ENCODE results near the gene HINT2. TPM values are rescaled to one million over a fixed set of nuclear protein-coding genes. Genes with fewer than 3 reads are reported as not detected.

HINT2 gene
- total RNA-seq, 8 experiments from 2014 or later = 30.5 to 62.8 (median 42.9) TPM

DNA sequence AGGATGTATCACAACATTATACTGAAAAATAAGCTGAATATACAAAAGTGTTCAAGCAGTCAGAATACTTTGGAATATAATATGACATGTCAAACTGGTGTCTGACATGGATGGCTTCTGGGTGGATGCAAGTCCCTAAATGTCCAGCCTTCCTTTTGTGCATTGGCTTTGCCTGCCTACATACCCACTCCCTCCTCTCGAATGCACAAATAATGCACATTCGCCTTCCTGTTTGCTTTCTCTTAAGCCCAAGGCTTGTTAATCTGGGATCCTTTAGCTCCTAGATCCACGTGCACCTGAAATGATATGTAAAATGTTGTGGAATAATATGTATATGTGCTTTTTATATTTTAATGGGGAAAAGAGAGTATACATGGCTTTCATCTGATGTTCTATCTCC lies 36.3 kb downstream of the HINT2 start:
- 0 to 100% (median 62%) methylated on average over 1 to 3 of the region's 3 CpGs for WGBS, 10 experiments
- Histone ChIP-seq H3K4me3 (no peak overlapping the region), H3K4me1 (replicated peaks in 1 of 2) (no peaks in the 10 kb centered on the region), H3K27ac (no peak overlapping the region)
- peak in 3 of 8 experiments; percentile 64 to 88 (median 71) for ATAC-seq (replicated peaks in 6 of 8)
- in situ Hi-C loops (cut with MboI; ENCODE audit: low pct_unique_long_range_greater_than_20kb in 2 of 9, low sequenced_read_pairs in 9 of 9, unreplicated experiment in 9 of 9) = loop anchor here in 5 of 9 experiments (25.0 kb wide), 2 partner anchors 109 to 234 kb away; no protein-coding TSS in a partner anchor

DNA sequence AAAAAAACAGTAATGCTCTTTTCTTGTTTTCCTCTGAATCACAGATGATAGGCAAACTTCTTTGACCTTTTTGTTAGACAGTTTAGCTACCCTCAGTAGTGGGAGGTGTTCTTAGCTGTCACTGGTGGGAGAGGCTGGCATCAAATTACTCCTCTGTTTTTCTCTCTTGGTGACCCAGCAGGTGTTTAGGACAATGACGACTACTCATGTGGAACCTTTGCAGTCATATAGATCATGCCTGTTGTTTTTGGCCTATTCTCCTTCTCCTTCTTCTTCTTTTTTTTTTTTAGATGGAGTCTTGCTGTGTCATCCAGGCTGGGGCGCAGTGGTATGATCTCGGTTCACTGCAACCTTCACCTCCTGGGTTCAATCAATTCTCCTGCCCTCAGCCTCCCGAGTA lies 38.8 kb downstream of the HINT2 start:
- Histone ChIP-seq H3K4me3 (no peak overlapping the region), H3K27ac (no peak overlapping the region), H3K4me1 (replicated peaks in 1 of 2) (no peaks in the 10 kb centered on the region)
- 26 to 100% (median 70%) methylated on average over 1 to 4 of the region's 4 CpGs; no CpG with 5 or more reads in 2 of the 10 experiments for WGBS, 10 experiments
- in situ Hi-C loops (cut with MboI; ENCODE audit: low pct_unique_long_range_greater_than_20kb in 2 of 9, low sequenced_read_pairs in 9 of 9, unreplicated experiment in 9 of 9) = loop anchor here in 5 of 9 experiments (25.0 kb wide), 2 partner anchors 111 to 236 kb away; no protein-coding TSS in a partner anchor
- no peak for ATAC-seq (replicated peaks in 6 of 8)

DNA sequence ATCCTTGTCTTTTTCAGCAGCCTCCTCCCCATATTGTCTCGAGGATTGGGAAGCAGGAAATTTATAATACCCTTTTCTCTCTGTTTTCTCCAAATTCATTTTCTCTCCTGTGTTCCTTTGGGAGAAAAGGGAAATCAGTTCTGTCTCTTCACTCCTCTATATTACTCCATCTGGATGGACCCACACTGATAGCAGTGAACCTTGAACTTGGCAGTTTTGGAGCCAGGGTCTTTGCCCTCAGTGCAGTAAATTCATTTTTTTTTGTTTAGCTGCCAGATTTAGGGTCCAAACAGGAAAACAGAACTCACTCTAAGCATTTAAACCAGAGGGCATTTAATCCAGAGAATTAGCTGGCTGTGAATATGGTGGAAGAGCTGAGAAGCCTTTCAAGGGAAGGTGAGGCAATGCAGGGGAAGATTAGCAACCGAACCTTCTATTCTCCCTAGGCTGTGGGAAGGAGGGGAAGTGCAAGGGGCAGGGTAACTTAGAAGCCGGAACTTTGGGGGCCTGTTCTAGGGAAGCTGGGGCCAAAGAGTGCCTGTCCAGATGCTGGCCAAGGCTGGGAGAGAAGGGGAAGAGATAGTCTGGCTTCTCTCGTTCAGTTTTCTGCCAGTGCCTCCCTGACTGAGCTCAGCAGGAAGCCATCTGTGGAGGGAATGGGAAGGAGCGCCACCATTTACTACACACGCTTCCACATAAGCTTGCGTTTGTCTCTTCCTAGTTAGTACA lies 39.8 kb downstream of the HINT2 start:
- in situ Hi-C loops (cut with MboI; ENCODE audit: low pct_unique_long_range_greater_than_20kb in 2 of 9, low sequenced_read_pairs in 9 of 9, unreplicated experiment in 9 of 9) = loop anchor here in 5 of 9 experiments (25.0 kb wide), 2 partner anchors 112 to 237 kb away; no protein-coding TSS in a partner anchor
- no peak for ATAC-seq (replicated peaks in 6 of 8)
- Histone ChIP-seq H3K27ac (no peak overlapping the region), H3K4me1 (replicated peaks in 1 of 2) (no peaks in the 10 kb centered on the region), H3K4me3 (no peak overlapping the region)
- WGBS, 10 experiments = 41 to 97% (median 67%) methylated on average over 1 to 7 of the region's 7 CpGs

DNA sequence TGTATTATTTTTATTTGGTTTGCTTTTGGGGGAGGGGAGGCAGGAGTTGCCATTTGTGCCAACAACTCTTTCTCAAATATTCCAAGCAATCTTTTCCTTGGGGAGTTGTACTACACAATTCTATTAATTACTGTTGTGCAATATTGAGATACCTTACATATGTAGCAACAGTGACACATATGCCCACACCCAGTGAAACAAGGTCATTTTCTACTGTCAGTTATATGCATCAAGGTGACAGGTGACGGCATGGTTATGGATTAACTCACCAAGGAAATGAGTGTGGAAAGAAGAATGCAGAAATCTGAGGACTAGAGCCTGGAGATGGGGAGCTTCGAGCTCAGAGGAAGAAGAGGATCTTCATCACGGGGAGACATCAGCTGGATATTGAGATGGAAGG lies 42.9 kb downstream of the HINT2 start:
- no peaks in the 10 kb centered on the region for H3K4me1 ChIP-seq (replicated peaks in 1 of 2)
- ATAC-seq (replicated peaks in 6 of 8) = peak in 2 of 8 experiments; percentile 48 to 54
- in situ Hi-C loops (cut with MboI; ENCODE audit: low pct_unique_long_range_greater_than_20kb in 2 of 9, low sequenced_read_pairs in 9 of 9, unreplicated experiment in 9 of 9) = no loop called here
- 37 to 100% (median 89%) methylated on average over 1 to 3 of the region's 3 CpGs; no CpG with 5 or more reads in 2 of the 10 experiments for WGBS, 10 experiments
- no peak overlapping the region for H3K27ac ChIP-seq
- H3K4me3 ChIP-seq = no peak overlapping the region

DNA sequence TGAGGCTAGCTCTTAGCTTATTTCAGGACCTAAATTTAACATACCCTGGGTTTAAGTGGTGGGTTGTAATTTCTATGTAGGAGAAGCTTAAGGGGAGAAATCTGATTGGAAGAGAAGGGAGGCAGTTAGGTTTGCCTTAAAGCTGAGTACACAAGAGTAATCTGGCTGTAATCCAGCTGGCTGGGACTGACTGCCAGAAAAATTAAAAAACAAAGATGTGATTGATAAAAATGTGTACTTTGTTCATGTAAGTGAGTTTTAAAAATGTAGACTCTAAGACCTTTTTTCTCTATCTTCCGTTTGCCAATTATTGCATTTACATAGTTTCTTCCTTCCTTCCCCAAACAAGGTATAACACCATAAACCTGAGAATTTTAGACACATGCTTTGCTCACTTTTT lies 43.3 kb downstream of the HINT2 start:
- ATAC-seq (replicated peaks in 6 of 8) = peak in 1 of 8 experiments; percentile 76
- 0 to 100% (median 88%) methylated on average over 1 of the region's 1 CpG for WGBS, 10 experiments
- no peaks in the 10 kb centered on the region for H3K4me1 ChIP-seq (replicated peaks in 1 of 2)
- H3K27ac ChIP-seq = no peak overlapping the region
- no peak overlapping the region for H3K4me3 ChIP-seq
- in situ Hi-C loops (cut with MboI; ENCODE audit: low pct_unique_long_range_greater_than_20kb in 2 of 9, low sequenced_read_pairs in 9 of 9, unreplicated experiment in 9 of 9) = no loop called here

DNA sequence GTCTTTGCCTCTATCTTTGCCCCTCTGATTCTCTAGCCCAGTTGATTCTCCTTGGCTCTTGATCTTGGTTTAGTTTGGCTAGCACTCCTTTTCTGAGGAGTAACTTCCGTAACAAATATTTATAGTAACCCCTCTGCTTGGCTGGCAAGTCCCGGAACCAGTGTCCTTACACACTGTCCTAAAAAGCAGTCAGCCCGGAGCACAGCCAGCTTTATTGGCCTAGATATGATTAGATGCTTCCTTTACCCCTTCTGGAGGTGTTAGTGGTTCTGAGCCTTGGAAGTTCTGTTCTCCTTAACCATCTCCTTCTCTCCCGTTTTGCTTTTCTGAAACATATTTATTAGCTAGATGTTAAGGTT lies 43.8 kb downstream of the HINT2 start:
- no peak overlapping the region for H3K4me3 ChIP-seq
- in situ Hi-C loops (cut with MboI; ENCODE audit: low pct_unique_long_range_greater_than_20kb in 2 of 9, low sequenced_read_pairs in 9 of 9, unreplicated experiment in 9 of 9) = no loop called here
- no peak for ATAC-seq (replicated peaks in 6 of 8)
- WGBS, 10 experiments = 0 to 90% (median 73%) methylated on average over 1 to 4 of the region's 4 CpGs; no CpG with 5 or more reads in 1 of the 10 experiments
- H3K27ac ChIP-seq = no peak overlapping the region
- no peaks in the 10 kb centered on the region for H3K4me1 ChIP-seq (replicated peaks in 1 of 2)

DNA sequence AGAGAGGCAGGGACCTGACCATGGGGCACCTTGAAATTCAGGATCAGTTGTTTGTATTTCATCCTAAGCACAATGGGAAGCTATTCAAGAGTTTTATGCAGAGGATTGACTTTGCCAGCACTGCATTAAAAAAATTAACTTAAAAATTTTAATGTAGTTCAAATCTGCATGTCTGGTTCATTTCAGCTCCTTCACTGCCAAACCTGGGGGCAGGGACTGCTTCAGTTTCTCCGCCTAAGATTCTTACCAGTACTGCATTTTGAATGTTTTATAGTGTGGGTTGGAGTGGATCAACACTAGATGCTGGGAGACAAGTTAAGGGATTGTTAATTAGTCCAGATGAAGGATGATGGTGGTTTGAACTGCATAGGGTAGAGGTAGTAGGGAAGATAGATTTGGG lies 45.1 kb downstream of the HINT2 start:
- no peak overlapping the region for H3K4me3 ChIP-seq
- WGBS, 10 experiments = 0 to 100% (median 100%) methylated on average over 1 of the region's 1 CpG; no CpG with 5 or more reads in 4 of the 10 experiments
- peak in 3 of 8 experiments; percentile 34 to 75 (median 65) for ATAC-seq (replicated peaks in 6 of 8)
- H3K27ac ChIP-seq = no peak overlapping the region
- H3K4me1 ChIP-seq (replicated peaks in 1 of 2) = no peaks in the 10 kb centered on the region
- in situ Hi-C loops (cut with MboI; ENCODE audit: low pct_unique_long_range_greater_than_20kb in 2 of 9, low sequenced_read_pairs in 9 of 9, unreplicated experiment in 9 of 9) = no loop called here

GRCh38 chr9:35767458-35767857 lies 47.4 kb downstream of the HINT2 start:
- no peaks in the 10 kb centered on the region for H3K4me1 ChIP-seq (replicated peaks in 1 of 2)
- H3K27ac ChIP-seq = no peak overlapping the region
- no peak overlapping the region for H3K4me3 ChIP-seq
- in situ Hi-C loops (cut with MboI; ENCODE audit: low pct_unique_long_range_greater_than_20kb in 2 of 9, low sequenced_read_pairs in 9 of 9, unreplicated experiment in 9 of 9) = no loop called here
- peak in 1 of 8 experiments; percentile 14 for ATAC-seq (replicated peaks in 6 of 8)
- 60 to 100% (median 100%) methylated on average over 1 of the region's 1 CpG; no CpG with 5 or more reads in 3 of the 10 experiments for WGBS, 10 experiments

DNA sequence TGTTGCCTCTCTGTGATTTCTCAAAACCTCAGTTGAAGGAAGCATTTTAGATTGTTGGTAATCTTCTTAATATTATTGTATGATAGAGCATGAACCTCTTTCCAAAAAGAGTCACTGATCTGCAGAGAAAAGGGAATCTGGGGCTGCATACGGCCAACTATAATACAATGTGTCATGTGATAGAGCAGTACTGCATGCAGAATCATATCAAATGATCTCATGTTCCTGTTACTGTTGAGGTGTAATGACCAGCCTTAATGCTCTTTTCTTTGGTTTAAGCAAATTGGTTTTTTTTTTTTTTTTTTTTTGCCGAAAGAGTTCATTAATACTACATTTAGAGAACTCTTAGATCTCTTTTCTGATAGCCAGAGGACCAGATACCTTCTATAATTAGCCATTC lies 47.8 kb downstream of the HINT2 start:
- peak in 1 of 8 experiments; percentile 56 for ATAC-seq (replicated peaks in 6 of 8)

GRCh38 chr9:35763803-35764202 lies 51.0 kb downstream of the HINT2 start:
- 88 to 100% (median 100%) methylated on average over 1 of the region's 1 CpG; no CpG with 5 or more reads in 4 of the 10 experiments for WGBS, 10 experiments
- Histone ChIP-seq H3K4me1 (replicated peaks in 1 of 2) (no peaks in the 10 kb centered on the region), H3K27ac (no peak overlapping the region), H3K4me3 (no peak overlapping the region)
- no peak for ATAC-seq (replicated peaks in 6 of 8)
- in situ Hi-C loops (cut with MboI; ENCODE audit: low pct_unique_long_range_greater_than_20kb in 2 of 9, low sequenced_read_pairs in 9 of 9, unreplicated experiment in 9 of 9) = no loop called here

More for the DNA sequence above, 47.8 kb downstream of the HINT2 start:
- no peak overlapping the region for H3K27ac ChIP-seq
- 73 to 100% (median 88%) methylated on average over 1 to 2 of the region's 2 CpGs; no CpG with 5 or more reads in 2 of the 10 experiments for WGBS, 10 experiments
- in situ Hi-C loops (cut with MboI; ENCODE audit: low pct_unique_long_range_greater_than_20kb in 2 of 9, low sequenced_read_pairs in 9 of 9, unreplicated experiment in 9 of 9) = no loop called here
- no peaks in the 10 kb centered on the region for H3K4me1 ChIP-seq (replicated peaks in 1 of 2)
- no peak overlapping the region for H3K4me3 ChIP-seq

GRCh38 chr9:35763181-35763580 lies 51.7 kb downstream of the HINT2 start:
- peaks cover 0 to 2% of the 10 kb centered on the region in 2 donors for H3K4me1 ChIP-seq (replicated peaks in 1 of 2)
- no peak for ATAC-seq (replicated peaks in 6 of 8)
- H3K4me3 ChIP-seq = no peak overlapping the region
- H3K27ac ChIP-seq = no peak overlapping the region
- 56 to 100% (median 94%) methylated on average over 2 of the region's 2 CpGs; no CpG with 5 or more reads in 1 of the 10 experiments for WGBS, 10 experiments
- in situ Hi-C loops (cut with MboI; ENCODE audit: low pct_unique_long_range_greater_than_20kb in 2 of 9, low sequenced_read_pairs in 9 of 9, unreplicated experiment in 9 of 9) = no loop called here

Data from motor neuron (in vitro differentiated cells).